ENCODE data around the gene ECPAS. TPM values are rescaled to one million over a fixed set of nuclear protein-coding genes. Genes with fewer than 3 reads are reported as not detected.
A peak's percentile ranks its signal among the peaks of the same experiment; 100 is the strongest.
"Not testable (repeated sequence)": the region's sequence is repeated elsewhere in the genome, so short reads cannot be mapped to it uniquely, and the experiment has no call there.

Gene ECPAS
- total RNA-seq, 1 experiment from 2014 or later: 49.5 TPM

DNA sequence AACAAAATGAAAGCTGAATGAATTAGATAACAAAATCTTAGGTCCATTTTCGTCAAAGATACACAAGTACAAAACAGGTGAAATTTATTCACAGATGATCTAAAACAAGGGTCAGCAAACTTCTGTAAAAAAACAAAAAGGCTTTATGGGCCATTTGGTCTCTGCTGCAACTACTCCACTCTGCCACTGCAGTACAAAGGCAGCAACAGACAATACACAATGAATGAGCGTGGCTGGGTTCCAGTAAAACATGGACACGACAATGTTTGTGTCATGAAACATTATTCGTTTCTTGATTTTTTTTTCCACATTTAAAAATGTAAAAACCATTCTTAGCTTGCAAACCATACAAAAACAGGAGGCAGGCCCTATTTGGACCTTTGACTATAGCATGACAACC lies 71.9 kb downstream of the ECPAS start:
- DNase-seq (ENCODE audit: low read depth): no peak

DNA sequence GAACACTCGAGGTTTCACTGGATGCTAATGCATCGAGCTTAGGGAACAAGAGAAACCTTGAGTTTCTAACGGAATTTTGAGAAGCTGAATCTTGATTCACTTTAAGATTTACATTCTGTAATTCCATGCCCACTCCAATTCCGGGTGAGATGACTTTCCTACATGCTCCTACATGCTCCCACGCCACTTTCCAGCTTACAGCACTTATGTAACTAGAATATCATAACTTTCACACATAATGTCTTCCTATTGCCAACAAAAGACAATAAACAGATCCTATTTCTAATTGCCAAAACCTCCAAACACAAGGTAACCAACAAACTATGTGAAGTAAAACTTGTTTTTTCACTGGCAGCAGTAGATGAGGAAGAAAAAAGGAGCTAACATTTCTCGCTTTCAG lies 72.9 kb downstream of the ECPAS start:
- no peak for DNase-seq (ENCODE audit: low read depth)

DNA sequence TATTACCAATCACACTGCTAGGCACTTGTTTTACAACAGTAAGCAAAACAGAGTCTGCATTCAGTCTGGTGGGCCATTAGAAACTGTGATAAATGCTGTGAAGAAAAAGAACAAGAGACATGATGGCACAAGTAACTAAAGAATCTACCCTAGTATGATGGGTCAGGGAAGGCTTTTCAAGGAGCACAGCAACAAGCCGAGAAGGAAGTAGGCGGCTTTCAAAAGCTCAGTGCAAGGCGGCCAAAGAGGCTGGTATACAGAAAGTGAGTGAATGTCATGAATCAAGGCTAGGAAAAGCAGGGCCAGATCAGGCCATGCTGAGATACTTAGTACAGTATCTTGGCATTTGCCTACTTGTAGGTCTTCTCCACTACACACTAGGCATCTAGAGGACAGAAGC lies 76.4 kb downstream of the ECPAS start:
- no peak for DNase-seq (ENCODE audit: low read depth)

DNA sequence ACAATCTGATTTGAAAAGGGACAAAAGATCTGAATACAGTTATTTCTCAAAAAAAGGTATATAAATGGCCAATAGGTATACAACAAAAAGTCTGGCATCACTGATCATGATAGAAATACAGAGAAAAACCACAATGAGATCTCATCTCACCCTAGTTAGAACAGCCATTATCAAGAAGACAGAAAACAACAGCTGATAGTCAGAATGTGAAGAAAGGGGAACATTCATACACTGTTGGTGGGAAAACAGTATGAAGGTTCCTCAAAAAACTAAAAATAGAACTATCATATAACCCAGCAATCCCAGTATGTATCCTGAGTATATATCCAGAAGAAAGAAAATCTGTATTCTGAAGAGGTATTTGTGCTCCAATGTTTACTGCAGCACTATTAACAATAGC lies 78.5 kb downstream of the ECPAS start:
- no peak for DNase-seq (ENCODE audit: low read depth)

DNA sequence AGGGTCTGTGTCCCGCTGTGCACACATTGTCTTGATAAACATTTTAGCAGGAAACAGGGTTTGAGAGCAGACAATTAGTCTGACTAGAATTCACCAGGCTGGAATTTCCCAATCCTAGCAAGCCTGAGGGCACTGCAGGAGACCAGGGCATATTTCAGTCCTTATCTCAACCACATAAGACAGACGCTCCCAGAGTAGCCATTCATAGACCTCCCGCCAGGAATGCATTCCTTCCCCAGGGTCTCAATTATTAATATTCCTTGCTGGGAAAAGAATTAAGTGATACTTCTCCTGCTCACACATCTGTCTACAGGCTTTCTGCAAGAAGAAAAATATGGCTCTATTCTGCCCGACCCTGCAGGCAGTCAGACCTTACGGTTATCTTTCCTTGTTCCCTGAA lies 82.7 kb downstream of the ECPAS start:
- DNase-seq (ENCODE audit: low read depth): not testable (repeated sequence)

DNA sequence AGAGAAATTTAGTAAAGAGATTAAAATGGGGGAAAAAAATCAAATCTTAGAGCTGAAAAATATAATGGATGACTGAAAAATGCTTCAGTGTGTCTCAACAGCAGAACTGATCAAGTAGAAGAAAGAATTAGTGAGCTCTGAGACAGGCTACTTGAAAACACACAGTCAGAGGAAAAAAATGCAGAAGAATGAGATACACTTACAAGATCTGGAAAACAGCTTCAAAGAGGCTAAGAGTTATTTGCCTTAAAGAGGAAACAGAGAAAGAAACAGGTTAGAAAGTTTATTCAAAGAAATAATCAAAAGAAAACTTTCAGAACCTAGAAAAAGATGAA lies 83.7 kb downstream of the ECPAS start:
- no peak for DNase-seq (ENCODE audit: low read depth)

DNA sequence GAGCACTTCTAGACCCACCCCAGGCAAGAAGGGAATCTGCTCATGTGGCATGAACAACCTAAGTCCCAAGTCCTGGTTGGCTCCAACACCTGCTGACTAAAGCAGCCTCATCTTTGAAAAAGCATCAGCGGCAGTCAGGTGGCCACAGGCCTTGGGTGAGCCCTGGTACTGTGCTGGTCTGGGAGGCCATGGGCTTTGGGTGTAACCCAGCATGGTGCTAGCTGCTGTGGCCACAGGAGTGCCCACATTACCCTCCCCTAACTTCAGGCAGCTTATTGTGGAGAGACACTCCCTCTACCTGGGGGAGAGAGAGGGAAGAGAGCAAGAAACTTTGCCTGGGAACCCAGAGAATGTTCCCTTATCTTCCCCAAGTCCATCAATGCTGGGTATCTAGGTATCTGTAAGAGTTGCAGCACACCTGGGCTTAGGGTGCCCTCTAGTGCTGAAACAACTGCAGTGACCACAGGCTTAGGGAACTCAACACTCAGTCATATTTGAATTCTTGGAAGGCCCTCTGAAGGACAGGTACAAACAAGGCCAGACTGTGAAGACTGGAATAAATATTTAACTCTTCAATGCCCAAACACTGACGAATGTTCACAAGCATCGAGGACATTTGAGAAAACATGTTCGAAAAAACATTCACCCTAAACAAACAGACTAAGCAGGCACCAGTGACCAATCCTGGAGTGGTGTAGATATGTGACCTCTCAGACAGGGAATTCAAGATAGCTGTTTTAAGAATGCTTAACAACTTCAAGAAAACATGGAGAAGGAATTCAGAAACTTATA lies 84.2 kb downstream of the ECPAS start:
- peak; percentile 36 for DNase-seq (ENCODE audit: low read depth)

DNA sequence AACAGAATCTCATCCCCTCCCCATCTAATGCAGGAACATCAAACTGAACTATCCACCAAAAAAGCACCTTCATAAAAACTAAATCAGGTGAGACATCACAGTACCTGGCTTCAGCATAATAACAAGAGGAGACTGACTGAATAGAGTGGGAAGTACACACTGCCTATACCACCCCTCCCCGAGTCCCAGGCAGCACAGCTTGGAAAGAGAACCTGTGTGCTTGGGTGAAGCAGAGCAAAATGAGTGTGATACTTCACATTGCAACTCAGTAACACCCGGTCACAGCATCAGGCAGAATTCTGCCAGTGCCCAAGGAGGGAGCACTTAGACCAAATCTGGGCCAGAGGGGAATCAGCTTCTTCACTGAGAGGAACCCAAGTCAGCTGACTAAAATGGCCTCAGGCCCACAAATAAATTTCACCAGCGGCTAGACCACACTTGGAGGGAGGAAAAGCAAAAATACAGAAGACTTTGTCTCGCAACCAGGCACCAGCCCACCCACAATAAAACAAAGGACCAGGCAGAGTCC lies 84.9 kb downstream of the ECPAS start:
- no peak for DNase-seq (ENCODE audit: low read depth)

DNA sequence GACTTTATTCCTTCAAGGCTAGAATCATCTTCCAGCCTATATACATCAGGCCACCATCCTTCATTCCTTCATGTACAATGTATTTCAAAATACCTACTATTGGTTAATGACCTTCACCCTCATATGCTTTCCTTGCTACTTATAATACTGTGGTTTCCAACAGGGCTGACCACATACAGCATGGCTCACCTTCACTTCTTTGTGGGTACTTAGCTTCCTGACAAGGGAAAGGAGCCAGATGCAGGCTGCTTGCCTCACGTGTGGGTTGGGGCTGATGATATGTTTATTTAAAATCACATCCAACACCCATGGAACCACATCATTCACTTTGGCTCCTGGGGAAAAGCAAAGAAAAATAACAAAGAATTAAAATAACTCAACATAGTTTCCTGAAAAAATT lies 90.2 kb downstream of the ECPAS start:
- DNase-seq (ENCODE audit: low read depth): no peak

DNA sequence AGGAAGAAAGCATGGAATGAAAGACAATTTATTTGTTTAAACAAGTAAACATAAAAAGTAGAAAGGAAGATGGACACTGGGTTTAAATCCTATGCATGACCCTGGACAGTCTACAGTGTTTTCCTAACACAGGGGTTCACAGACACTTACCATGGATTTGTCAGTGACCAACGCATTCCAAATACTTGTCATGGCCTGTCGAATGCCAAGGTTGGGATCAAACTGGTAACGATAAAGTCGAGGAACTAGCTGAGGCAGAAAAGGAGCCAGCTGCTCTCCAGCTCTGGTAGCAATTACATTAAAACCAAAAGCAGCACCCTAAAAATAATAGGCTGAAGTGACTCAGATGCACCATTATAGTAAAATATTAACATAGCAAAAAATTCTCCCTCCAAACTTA lies 94.8 kb downstream of the ECPAS start:
- no peak for DNase-seq (ENCODE audit: low read depth)

DNA sequence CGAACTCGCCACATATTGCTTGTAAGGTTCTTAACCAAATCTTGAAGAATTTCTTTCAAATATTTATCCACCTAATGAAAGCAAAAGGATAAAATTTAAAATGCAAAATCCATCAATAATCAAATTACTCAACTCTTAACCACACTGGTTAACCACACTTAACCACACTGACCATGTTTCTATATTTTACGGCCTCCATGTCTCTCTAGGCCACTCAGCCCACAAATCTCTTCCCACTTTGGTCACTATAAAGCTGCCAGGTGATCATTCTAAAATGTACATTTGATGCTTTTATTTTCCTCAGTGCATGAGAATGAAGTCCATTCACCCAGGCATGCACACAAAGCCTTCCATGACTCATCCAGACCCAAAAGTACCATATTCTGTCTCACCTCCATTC lies 97.8 kb downstream of the ECPAS start:
- DNase-seq (ENCODE audit: low read depth): peak; percentile 5

DNA sequence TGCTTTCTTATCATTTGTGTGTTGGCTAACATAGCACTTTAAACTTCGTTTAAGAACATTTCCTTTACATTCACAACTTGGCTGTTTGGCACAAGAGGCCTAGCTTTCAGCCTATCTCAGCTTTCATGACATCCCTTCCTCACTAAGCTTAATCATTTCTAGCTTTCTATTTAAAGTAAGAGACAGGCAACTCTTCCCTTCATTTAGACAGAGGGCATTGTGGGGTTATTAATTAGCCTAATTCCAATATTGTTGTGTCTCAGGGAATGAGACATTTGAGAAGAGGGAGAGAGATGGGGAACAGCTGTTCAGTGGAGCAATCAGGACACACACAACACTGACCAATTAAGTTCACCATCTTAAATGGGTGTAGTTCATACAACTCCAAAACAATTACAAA lies 103.2 kb downstream of the ECPAS start:
- no peak for DNase-seq (ENCODE audit: low read depth)

DNA sequence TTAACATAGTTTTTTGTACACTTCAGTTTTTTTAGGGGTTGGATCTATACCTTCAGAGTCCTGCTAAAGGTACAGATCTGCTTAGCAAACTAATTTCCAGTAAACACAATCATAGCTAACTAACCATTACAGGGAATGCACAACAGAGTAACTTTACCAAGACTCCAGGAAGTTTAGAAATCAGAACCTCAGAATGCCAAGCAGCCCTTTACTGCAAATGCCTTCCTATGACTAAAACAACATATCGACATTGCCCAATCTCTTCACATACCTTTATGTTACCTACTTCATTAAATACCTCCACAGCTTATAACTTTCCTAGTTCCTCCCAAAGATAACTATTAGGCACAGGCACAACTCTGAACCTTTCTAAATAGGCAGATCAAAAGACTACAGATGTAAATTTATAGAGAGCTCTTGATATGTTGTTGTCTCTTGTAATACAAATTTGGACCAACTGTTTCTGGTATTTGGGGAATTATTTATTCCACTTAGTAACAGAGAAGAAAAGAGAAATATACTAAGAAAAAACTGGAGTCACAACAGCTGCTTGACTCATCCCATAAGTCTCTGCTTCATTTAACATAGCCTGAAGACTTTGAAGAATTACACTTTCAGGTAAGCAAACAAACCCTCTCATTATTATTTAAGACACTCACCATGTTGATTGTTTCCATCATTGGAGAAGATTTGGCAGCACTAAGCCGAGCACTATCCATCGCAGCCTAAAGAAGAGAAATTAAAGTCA lies 108.2 kb downstream of the ECPAS start:
- no peak for DNase-seq (ENCODE audit: low read depth)

DNA sequence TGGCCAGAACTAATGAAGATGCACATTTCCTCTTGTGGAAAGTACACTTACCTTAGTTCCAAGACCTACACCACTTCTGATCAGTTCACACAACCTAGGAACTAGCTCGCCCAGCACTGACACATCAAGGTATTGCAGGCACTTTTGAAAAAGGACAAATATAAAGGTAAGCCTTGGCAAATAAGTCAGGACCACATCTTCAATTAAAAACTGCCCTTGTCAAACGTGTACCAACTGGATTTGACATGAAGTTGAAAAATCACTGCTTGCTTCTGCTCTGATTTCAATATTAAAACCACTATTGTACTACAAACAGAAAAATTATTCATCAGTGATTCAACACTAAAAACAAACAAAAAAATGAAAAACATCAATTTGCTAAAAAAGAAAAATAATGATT lies 109.1 kb downstream of the ECPAS start:
- no peak for DNase-seq (ENCODE audit: low read depth)

DNA sequence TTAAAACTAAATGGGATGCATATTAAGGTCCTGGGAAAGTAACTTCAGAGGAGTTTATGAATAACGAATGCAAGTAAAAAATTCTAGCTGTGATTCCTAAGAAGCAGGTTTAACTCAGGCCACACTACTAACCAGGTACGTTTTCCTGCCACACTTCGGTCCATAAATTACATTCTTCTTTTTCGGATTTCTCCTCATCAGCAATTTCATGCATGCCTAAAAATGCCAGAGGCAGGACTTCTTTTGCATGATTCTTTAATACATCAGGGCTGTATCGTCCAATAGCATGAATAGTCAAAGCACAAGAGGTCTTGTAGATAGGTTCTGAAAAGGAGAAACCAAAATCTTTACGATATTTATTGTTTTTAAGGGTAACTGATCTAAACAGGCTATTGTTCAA lies 111.9 kb downstream of the ECPAS start:
- DNase-seq (ENCODE audit: low read depth): no peak

DNA sequence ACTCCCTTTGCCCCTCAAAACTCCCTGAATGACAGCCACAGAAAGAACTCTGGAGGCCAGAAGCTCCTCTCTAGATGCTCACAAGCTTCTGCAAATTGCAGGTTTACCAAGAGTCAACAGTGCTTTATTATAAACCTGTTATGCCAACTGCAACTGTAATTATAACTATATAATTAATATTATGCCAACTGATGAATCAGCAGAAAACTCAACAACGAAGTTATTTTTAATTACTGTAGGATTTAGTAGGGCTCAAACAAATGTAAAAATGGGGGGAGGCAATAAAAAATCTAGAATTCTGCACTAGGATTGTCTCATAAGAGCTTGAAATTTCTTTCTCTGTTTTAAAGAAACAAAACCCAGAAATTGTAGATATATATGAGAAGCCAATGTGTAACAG lies 117.2 kb downstream of the ECPAS start:
- no peak for DNase-seq (ENCODE audit: low read depth)

DNA sequence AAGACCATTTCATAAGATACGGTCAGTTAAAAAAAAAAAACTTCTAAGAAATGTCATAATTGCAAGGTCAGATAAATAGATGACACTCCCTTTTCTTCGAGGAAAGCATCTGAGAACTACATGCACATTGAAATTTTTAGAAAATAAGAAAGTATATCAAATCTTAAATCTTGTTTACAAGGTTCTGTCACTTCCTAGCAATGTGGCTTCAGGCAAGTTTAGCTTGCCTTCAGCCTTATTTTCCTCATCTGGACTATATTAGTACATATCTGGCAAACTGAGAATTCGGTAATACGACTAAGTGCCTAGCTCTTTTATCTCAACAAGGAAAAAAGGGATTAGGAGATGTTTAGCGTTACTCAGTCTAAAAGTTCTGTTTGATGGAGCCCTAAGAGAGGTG lies 121.7 kb downstream of the ECPAS start:
- no peak for DNase-seq (ENCODE audit: low read depth)

DNA sequence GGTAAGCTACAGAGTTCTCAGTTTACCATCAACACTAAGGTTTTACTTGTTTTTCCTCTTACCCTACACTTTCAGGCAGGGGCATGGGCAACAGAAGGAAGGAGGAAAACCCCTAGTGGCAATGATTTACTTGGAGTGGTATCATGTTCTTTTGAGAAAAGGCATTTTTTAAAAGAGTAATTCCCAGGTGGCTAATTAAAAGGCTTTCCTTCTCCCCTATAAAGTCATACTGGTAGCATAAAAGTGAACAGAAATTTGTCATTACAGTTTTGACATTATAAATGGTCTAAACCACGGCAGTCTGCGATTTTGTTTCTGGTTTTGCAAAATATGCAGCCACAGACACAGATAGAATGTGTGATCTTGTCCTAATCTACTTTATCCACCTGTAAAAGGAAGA lies 123.3 kb downstream of the ECPAS start:
- DNase-seq (ENCODE audit: low read depth): no peak

DNA sequence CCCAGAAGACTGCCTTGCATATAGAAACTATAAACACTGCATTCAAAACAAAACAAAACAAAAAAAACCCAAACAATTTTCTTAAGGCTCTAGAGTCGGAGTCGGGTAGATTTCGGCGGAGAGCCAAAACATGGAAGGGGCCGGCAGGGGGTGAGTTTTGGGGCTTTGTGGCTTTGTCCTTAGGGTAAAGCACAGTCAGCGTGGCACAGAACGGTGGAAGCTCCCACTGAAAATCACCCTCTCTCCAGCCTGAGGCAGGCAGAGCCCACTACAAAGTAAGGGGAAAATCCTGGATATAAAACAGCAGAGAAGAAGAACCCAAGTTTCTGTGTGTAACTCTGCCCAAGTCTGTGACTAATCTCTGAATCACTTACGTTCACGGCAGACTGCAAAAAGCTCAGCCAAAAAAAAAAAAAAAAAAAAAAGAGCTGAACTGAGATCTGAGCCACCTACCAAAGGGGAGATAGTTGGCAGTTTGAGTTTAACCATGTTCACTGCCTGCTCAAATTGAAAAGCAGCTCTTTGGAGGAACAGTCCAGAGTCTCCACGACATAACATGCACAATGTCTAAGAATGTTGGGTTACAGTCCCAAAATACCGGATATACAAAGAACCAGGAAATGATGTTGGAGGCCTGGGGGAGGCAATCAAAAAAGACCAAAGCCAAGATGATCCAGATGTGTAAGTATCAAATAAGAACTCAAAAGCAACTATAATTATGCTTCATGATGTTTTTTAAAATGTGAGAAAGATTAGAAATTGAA lies 127.5 kb downstream of the ECPAS start:
- peak; percentile 96 for DNase-seq (ENCODE audit: low read depth)

DNA sequence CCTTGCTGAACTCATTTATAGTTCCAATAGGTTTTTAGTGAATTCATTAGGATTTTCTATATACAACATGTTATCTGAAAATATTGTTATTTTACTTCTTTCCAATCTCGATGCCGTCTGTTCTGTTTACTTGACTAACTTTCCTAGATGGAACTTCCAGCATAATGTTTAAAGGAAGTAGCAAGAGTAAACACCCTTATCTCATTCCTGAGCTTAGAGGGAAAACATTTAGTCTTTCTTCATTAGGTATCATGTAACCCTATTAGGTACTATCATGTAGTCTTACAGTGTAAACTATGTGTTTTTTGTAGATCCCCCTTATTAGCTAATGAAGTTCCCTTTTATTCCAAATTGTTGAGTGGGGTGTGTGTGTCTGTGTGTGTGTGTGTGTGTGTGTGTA lies 131.6 kb downstream of the ECPAS start:
- DNase-seq (ENCODE audit: low read depth): no peak

DNA sequence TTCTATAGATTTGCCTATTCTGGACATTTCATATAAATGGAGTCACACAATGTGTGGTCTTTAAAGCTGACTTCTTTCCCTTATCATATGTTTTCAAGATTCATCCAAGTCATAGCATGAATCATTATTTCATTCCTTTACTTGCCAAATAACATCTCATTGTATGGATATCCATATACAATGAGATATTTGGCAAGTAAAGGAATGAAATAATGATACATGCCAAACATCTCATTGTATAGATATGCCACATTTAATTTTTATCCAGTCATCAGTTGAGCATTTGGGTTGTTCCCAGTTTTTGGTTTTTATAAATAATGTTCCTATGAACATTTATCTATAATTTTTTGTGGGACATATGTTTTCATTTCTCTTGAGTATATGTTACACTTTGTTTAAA lies 133.6 kb downstream of the ECPAS start:
- DNase-seq (ENCODE audit: low read depth): no peak

DNA sequence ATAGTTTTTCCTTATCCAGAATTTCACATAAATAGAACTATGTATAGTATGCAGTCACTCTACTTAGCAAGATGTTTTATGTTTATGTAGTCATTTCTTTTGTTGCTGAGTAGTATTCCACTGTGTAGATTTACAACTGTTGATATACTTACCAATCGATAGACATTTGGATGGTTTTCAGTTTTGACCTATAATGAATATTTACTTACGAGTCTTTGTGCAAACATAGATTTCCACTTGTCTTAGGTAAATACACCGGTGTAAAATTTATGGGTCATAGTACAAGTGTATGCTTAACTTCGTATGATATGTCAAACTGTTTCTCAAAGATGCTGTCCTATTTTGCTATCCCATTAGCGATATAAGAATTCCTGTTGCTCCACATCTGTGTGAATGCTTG lies 134.4 kb downstream of the ECPAS start:
- no peak for DNase-seq (ENCODE audit: low read depth)

DNA sequence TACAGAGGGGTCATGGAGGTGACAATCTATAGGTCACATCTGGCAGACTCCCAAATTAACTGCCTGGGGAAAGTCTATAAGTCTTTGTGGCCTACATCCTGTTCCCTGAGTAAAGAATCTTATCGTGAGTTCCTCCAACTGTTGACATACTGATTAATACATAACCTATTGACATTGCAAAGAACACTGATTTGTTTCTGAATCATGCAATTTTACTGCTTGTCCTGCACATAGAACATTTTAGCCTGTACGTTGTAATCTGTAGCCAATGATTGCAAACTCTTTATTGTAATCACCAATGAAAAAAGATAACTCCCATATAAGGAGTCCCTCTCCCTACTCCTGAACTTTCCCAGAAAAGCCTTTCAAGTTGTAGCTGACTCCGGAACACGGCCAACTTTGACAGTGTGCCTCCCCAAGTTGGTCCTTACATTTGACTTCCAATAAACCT lies 135.3 kb downstream of the ECPAS start:
- DNase-seq (ENCODE audit: low read depth): no peak

Measured in RPMI7951 (cell line).